GM03348 (cell line): ENCODE data around the gene MBNL2.
A peak's percentile ranks its signal among the peaks of the same experiment; 100 is the strongest.

Source experiments
- DNase-seq: peaks from one replicate; pipeline ENCODE4 v3.0.0; 2012; ENCODE audit warnings: low spot score

The MBNL2 gene

DNA sequence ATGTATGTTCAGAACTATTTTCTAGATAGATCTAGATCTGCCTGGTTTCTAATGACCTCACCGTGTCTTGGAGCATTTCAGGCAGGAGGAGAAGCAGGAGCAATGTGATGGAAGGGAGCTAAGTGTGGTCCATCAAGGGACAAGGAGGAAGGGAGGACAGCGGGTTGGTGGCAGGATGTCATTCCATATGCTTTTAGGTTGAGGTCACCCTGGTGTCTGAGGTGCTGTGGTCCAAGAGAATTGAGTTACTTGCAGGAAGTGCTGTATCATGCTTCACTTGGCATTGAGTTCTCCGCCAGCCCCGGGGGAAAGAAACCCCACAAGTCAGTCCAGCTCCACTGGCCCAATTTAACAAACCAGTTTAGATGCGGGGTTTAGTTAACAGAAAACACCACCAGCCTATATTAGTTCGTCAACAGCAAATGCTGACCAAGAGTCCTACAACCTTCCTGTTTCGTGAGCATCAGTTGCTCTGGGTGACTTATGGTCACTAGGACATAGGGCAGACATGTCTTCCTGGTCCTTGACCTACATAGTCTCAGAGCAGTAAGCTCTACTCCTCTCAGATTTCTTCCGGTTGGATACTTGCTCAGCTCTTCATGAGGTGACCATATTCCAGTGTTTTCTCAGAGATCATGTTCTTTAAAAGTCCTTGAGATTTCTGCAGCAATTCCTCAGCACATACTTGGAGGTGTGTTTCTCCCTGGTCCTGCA, 79.4 kb downstream of the MBNL2 start:
- no peak for DNase-seq

DNA sequence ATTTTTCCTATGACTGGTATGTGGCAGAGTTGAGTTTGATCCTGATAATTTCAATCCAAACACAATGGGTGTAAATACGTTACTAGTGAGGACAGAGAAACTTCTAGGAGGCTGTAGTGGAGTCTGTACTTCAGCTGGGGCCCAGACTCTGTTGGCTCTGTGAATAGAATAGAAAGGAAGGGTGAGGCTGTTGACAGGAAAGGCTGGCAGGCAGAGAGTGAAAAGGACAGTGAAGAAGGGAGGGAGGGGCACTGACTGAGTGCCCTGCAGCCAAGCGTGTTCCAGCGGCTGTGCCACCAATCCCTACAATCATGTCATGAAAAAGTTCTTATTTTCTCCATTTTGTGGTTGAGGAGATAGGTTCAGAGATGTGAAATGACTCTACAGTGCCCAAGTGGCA, 80.5 kb downstream of the MBNL2 start:
- DNase-seq = no peak

DNA sequence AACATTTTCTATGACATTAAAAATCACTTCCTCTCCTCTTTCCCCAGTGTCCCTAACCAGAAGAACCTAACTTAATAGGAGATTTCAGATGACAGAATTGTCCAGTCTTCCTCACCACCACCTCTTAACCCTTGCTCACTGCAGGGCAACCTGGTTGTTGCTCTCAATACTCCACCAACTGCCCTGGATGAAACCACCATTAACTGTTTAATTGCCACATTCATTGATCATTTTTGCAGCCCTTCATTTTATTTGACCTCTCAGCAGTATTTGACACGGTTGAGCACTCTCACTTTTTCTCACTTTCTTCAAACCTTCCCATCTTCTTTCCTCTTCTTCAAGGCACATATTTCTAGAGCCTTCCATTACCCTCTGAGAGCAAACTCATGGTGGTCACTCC, 84.0 kb downstream of the MBNL2 start:
- no peak for DNase-seq

DNA sequence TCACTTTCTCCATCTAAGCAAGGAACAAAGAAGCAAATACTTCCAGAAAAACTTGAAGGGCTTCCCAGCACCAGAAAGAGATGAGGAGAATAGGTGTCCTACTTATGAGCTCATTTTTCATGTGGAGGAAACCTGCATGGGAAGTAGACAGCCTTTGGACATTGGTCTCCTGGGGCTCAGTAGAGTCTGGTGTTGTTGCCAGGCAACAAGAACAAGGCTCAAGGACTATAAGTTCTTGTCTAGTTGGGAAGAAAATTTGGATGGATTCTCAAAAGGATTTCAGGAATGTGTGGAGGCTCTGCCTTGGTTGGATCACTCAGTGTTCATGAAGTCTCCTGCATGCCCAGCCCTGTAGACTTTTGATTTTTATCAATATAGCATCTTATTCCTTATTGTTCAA, 84.5 kb downstream of the MBNL2 start:
- no peak for DNase-seq

DNA sequence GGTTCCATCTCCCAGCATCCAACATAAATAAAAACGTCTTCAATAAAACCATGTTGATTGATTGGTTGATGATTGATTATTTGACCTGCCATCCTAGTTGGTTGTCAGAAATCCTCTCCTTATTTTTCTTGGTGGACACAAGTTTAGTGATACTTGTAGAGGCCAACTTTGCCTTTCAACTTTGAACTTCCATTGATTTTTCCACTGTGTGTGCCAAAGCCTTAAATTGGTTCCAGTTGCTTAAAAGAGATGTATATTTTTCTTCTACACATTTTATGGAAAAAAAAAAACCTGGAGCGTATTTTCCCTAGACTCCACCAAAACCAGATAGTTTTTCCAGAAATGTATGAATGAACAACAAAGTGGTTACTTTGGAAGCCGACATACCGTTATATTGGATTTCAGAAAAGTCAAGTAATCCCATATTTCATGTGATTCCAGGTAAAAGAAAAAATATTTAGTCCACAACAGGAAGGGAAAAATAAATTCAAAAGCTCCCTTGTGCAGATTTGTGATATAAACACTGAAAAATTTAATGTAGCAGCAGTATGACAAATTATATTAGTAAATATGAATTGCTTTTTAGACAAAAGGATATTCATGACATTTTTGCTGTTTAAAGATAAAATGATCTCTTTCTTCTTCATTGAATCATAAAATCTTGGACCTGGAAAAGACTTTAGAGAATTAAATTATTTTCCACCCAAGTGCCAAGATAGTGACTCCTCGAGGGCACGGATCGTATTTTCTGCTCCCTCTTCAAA, 85.2 kb downstream of the MBNL2 start:
- DNase-seq = no peak

DNA sequence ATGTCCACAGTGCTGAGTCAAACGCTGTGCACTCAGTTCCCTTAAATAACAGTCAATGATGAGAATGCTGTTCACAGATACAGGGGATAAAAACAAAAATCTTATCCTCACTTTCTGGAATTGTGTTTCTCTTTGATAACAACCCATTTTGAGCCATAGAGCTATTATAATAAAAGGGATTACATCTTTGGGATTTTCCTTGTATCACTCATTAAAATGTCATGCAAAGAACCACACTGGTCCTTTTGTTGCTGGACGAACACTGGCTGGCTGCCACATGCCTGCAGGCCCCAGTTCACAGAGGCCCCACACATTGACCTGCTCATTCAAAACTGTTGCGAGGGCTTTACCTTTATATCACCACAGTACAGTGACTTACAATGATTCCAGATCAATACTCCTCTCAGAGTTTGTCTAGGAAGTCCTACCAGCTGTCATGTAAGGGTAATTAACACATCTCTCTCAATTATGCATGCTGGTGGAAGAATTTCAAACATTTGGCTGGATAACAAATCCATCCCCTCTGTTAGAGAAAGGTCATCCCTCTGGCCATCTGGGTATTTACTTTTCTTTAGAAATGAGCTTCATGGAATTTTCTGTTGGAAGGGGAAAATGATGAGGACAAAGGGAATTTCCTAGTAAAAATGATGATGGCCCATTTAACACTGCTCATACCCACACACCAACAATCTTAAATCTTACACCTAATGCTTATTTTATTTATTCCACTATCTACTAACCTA, 85.9 kb downstream of the MBNL2 start:
- peak; percentile 67 for DNase-seq

DNA sequence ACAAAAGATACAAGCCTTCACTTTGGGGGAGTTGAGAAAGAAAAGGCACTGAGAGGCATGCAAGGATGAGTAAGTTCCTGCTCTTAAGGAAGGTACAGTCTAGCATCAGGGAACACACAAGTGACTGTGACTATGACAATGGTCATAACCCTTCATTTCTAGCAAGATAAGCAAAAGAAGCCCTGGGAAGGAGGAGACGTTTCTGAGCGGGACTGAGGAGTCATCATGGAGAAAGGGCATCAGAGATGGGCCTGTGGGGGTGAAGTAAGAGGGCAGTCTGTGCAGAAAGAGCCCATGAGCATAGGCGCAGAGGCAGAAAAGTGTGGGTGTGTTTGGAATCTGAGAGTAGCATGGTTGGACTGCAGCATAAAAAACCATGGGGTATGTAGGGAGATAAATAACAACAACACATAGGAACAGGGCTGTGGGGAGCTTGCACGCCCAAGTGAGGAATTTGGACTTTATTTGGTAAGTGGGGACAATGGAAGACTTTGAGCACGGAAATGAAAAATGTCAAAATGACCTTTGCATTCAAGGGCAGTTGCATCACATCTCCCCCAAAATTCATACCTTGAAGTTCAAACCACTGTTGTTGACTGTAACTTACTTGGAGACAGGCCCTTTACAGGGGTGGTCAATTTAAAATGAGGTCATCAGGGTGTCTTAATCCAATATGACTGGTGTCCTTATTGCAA, 86.7 kb downstream of the MBNL2 start:
- DNase-seq = no peak

DNA sequence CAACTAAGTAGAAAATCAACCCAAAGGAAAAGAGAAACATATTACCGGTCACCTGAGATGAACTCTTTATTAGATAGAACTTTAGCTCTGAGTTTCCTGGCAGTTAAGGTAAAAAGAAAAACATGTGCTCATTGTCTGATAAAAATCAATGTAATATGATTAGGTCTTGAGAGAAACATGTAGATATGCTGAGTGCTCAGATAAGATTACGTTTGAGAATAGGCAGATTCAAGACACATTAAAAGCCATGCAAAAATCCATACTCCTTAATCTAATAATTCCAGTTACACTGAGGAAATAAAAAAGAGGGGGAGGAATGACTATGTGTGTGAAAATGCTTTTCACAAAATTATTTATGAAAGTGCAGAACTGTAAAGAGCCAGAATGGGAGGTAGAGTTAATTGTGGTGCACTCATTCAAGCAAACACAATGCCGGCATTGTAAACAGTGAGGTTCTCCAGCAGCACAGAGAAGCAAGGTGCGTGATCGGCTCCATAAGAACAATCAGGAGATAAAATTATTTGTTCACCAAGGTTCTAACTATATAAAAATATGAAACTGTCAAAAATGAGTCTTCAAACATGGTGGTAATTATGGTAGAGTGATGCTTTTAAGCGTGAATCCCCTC, 88.8 kb downstream of the MBNL2 start:
- no peak for DNase-seq

DNA sequence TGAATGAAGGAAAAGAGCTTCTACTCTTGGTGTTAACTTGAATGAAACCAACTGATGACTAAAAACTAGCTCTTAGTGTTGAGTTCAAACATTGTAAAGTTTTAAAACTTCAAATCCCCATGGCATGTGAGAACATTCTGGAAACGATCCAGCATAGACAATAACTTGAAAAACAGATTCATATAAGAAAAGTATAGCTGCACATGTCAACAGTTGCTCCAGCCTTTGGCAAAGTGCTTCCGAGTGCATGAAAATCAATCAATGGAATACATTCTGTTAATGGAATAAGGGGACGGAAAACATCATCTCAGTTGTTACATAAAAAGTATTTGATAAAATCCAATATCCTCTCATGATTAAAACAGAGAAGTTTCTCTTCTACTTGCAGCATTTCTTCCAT, 89.8 kb downstream of the MBNL2 start:
- no peak for DNase-seq

DNA sequence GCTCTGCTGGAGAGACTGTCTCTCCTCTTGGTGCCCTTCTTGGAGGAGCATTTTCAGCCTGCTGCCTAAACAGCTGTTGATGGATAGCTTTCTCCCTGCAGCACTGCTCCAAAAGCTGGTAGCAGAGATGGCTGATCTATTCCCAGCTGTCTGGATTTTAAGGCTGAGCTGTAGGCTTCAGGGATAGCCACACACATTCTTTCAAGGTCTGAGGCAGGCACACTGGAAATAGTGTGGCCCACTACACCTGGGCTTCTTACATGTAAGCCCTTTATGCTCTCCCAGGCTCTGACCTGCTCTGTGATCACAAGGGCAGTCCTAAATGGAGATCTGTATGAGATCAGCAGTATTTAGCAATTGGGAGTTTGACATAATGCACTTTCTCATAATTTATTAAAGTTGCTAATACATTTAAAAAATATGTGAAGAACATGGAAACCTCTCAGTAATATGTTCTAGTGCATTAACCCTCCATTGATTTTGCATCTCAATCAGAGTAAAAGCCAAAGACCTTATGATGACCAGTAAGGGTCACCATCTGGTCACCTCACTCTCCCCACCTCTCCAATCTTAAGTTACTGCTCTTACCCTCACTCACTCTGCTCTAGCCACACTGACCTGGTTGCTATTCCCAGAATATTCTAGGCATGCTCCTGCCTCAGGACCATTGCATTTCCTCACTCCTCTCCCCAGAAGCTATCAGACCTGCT, 91.6 kb downstream of the MBNL2 start:
- DNase-seq = no peak

DNA sequence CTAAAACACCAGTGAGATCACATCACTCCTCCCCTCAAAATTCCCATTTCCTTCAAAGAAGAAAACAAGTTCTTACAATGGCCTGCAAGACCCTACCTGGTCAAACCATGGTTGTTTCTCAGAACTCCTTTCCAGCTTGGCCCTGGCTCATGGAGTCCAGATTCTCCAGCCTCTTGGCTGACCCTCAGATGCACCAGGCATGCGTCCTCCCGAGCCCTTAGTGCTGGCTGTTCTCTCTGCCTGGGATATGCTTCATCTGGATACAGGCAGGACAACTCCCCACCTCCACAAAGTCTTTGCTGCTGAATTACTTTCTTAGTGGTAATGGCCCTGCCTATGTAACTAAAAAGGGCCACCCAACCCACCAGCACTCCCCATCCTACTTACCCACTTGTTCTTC, 94.3 kb downstream of the MBNL2 start:
- no peak for DNase-seq

DNA sequence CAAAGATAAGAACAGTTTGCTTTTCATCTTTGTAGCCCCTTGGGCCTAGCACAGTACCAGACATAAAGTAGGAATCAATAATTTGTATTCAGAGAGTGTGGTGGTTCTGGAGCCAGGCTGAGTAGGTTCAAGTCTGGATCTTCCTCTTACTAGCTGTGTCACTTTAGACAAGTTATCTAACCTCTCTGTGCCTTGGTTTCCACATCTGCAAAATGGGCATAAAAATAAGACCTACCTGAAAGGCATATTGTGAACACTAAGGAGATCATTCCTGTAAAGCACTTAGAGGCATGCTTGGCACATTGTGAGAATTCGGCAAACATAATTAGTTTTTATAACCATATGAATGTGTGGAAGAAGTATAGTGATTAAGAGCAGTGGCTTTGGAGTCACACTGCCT, 95.8 kb downstream of the MBNL2 start:
- DNase-seq = no peak

DNA sequence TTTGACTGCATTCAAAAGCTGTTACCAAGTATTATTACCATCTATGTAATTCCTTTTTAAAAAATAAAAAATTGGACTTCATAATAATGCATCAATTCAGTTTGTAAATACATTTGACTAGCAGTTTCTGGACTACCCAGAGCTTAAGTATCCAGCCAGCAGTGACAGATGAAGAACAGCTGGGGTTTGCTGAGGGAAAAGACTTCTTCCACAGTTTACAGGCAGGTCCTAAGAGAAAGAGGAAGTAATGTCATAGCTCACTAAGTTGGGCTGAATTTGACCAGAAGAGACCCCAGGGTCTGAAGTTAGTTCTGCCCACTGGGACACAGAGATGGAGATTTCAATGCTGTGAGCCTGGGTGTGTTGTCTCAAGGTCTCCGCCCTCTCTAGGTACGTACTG, 96.4 kb downstream of the MBNL2 start:
- no peak for DNase-seq

DNA sequence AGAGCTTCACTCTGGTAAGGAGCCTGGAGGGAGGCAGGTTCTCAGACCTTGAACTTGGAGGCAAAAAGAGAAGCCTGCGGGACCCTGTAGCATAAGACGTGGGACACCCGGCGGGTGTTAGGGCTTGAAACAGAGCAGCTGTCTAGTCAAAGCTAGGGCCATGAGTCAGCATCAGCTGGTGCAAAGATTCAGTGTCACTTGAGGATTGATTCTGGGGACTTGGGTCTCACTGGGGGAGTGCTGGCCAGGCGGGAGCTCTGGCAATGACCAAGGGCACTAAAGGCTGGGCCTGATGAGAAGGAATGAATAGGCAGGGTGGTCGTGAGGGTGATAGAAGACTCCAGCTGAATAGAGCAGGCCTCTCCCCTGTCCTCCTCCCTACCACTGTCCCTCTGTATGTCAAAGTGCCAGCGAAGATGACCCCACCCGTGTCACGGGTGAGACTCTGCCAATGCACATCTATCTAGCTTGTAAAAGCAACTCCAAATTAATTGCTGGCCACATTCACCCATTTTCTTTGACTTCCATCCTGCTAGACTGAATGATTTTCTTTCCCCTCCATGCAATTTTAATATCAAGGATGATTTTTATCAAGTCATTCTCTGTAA, 97.1 kb downstream of the MBNL2 start:
- no peak for DNase-seq

DNA sequence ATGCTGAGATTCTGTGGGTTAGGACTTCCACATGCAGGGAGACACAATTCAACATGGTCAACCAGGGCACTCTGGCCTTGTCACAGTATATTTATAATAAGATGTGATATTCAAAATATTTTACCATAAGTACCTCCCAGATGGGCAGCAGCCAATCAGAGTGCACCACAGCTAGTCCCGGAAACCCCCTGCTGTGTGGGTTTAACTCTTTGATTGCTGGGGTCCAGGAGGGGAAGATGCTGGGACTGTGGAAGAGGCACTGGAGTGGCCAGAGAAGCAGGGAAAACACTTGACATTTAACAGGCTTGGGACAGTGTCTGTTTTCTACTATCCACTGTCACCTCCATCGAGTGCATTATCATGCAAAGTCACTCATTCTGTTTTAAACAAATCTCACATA, 99.0 kb downstream of the MBNL2 start:
- DNase-seq = no peak

DNA sequence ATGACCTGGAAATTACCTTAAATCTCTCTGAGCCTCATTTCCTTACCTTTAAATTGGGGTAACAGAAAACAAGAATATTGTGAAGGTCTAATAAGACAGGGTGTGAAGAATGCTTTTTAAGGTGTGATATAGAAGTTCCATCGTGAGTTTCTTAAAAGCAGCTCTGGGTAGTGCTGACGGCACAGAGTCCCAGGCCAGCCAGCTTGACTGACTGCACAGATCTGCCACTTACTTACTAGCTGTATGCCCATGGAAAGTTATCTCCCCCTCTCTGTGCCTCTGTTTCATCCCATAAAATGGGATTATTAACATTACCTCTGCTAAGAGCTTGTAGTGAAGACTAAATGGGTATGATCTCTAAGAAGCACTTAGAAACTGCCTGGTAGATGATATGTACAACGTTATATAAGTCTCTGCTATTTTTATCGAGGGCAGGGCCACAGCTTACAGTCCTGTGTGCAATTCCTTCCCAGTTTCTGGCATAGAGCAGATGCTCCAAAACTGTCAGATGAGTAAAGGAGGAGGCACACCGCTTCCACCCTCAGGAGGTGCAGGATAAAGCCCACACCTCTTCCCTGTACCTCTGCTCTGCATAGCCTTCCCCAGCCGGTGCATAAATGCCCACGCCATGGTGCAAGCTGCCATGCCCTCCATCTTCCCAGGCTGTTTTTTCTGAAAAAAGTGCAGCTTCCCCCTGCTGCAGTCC, 99.6 kb downstream of the MBNL2 start:
- no peak for DNase-seq

DNA sequence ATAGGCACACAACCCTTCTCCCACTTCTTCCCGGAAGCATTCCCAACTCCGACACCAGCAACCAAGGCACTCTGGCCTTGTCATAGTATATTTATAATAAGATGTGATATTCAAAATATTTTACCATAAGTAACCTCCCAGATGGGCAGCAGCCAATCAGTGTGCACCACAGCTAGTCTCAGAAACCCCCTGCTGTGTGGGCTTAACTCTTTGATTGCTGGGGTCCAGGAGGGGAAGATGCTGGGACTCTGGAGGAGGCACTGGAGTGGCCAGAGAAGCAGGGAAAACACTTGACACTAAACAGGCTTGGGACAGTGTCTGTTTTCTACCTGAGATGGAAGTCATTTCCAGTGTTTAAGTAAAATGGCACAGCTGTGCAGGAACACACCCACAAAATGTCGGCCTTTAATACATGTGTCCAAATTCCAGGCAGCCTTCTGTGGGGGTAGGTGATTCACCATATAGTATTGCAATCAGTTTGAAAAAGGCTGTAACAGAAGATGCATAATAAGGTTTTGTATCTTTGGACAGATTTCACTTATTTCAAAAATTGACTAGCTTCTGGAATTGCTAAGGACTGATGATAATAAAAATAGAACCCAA, 100.7 kb downstream of the MBNL2 start:
- peak; percentile 18 for DNase-seq

DNA sequence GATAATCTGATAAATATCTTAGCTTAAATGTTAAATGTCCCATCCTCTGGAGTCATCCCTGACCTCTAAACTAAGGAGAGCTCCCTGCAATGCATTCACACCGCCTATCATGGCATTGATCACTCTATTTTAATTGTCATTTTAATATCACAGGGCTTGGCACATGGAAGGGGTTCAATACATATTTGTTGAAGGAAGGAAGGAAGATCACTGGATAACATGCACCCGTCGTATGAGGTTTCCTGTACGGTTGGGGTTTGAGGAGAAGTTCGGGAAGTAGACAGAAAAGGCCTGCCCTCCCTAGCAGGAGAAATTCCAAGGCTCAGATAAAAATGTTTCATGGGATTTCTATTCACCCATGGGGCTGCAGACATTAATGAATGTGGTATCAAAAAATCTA, 102.0 kb downstream of the MBNL2 start:
- DNase-seq = no peak

DNA sequence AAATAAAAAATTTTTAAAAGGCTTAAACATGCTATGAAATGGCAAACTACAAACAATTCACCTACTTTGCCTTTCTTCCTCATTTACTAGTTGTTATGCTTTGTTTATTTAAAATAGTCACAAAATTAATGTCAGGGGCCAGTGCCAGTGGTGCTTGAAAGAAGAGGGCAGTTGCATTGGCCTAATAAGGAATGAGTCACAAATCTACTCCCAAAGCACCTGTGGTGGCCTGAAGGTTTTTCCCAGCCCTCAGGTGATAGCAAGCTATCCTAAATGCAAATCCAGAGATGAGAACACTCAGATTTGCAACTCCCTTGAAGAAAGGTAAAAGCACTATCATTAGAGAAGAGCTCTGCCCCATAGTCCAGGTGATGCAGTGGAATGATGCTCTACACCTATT, 103.6 kb downstream of the MBNL2 start:
- no peak for DNase-seq

DNA sequence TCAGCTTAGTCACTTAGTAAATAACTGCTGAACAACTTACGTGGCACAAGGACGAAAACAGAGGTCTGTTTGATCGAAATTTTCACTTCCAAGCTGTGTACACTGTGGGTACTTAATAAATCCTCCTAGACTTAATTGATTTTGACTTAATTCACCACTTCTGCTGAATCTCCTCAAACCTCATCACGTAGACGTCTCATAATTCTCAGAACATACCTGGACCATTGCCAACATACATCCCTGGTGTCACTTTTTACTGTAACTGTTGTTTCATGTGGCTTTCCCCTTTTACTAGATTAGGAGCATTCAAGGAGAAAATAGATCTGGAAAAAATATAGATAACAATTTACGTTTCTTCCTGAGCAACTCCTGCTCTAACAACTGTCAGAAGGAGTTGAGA, 105.0 kb downstream of the MBNL2 start:
- no peak for DNase-seq
